ENCODE measurements around the gene GABBR1.

DNA sequence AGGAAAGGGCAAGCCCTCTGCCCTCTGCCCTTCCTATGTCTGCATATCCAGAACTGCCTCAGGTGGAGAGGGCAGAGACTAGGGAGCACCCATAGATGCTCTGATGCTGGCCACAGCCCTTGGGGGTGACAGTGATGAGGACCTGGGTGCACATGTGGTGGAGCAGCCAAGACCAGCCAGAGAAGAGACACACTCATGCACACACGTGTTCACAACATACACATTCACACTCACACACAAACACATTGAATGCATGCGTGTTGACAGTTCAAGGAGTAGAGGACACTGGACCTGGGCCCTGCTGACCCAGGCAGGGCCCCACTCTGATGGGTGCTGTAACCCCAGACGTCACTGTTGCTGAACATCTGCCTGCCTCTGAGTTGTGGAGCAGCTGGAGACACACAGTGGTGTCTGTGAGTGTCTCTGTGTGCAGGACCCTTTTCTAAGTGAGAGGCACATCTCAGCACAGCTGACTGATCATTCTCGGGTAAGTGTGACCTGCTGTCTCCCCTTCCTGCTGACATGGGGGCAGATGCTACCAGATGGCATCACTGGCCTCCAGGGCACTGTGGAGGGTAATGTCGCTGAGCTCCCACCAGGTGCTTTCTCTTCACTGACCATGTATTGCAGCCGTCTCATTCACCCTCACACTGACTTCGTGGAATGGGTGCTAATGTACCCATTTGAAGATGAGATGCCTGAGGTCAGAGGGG is 115.1 kb downstream of the GABBR1 start:
- TF ChIP-seq, protein P1, sequence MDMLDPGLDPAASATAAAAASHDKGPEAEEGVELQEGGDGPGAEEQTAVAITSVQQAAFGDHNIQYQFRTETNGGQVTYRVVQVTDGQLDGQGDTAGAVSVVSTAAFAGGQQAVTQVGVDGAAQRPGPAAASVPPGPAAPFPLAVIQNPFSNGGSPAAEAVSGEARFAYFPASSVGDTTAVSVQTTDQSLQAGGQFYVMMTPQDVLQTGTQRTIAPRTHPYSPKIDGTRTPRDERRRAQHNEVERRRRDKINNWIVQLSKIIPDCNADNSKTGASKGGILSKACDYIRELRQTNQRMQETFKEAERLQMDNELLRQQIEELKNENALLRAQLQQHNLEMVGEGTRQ (IDR thresholded peaks at IDR 0.05; ENCODE audit: borderline replicate concordance, low read depth, low read length), result no peak
- no peak for TF ChIP-seq POLR2AphosphoS5 (IDR thresholded peaks at IDR 0.05; ENCODE audit: low read depth, low read length)
- TF ChIP-seq, protein P2, sequence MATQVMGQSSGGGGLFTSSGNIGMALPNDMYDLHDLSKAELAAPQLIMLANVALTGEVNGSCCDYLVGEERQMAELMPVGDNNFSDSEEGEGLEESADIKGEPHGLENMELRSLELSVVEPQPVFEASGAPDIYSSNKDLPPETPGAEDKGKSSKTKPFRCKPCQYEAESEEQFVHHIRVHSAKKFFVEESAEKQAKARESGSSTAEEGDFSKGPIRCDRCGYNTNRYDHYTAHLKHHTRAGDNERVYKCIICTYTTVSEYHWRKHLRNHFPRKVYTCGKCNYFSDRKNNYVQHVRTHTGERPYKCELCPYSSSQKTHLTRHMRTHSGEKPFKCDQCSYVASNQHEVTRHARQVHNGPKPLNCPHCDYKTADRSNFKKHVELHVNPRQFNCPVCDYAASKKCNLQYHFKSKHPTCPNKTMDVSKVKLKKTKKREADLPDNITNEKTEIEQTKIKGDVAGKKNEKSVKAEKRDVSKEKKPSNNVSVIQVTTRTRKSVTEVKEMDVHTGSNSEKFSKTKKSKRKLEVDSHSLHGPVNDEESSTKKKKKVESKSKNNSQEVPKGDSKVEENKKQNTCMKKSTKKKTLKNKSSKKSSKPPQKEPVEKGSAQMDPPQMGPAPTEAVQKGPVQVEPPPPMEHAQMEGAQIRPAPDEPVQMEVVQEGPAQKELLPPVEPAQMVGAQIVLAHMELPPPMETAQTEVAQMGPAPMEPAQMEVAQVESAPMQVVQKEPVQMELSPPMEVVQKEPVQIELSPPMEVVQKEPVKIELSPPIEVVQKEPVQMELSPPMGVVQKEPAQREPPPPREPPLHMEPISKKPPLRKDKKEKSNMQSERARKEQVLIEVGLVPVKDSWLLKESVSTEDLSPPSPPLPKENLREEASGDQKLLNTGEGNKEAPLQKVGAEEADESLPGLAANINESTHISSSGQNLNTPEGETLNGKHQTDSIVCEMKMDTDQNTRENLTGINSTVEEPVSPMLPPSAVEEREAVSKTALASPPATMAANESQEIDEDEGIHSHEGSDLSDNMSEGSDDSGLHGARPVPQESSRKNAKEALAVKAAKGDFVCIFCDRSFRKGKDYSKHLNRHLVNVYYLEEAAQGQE (IDR thresholded peaks at IDR 0.05; ENCODE audit: low read depth, low read length), result no peak
- TF ChIP-seq TAF1 (IDR thresholded peaks at IDR 0.05; ENCODE audit: borderline replicate concordance, low read depth, low read length), result no peak
- TF ChIP-seq YY1 (IDR thresholded peaks at IDR 0.05; ENCODE audit: low read depth), result no peak
- TF ChIP-seq, protein P3, sequence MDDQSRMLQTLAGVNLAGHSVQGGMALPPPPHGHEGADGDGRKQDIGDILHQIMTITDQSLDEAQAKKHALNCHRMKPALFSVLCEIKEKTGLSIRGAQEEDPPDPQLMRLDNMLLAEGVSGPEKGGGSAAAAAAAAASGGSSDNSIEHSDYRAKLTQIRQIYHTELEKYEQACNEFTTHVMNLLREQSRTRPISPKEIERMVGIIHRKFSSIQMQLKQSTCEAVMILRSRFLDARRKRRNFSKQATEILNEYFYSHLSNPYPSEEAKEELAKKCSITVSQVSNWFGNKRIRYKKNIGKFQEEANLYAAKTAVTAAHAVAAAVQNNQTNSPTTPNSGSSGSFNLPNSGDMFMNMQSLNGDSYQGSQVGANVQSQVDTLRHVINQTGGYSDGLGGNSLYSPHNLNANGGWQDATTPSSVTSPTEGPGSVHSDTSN (IDR thresholded peaks at IDR 0.05), result no peak
- no peak for TF ChIP-seq GABPA (IDR thresholded peaks at IDR 0.05; ENCODE audit: low read depth)
- no peak for TF ChIP-seq TCF12 (IDR thresholded peaks at IDR 0.05)
- no peak for TF ChIP-seq CTCF (IDR thresholded peaks at IDR 0.05)
- TF ChIP-seq, protein P4, sequence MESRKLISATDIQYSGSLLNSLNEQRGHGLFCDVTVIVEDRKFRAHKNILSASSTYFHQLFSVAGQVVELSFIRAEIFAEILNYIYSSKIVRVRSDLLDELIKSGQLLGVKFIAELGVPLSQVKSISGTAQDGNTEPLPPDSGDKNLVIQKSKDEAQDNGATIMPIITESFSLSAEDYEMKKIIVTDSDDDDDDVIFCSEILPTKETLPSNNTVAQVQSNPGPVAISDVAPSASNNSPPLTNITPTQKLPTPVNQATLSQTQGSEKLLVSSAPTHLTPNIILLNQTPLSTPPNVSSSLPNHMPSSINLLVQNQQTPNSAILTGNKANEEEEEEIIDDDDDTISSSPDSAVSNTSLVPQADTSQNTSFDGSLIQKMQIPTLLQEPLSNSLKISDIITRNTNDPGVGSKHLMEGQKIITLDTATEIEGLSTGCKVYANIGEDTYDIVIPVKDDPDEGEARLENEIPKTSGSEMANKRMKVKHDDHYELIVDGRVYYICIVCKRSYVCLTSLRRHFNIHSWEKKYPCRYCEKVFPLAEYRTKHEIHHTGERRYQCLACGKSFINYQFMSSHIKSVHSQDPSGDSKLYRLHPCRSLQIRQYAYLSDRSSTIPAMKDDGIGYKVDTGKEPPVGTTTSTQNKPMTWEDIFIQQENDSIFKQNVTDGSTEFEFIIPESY (IDR thresholded peaks at IDR 0.05; ENCODE audit: borderline replicate concordance, low read depth), result no peak
- TF ChIP-seq, protein P5, sequence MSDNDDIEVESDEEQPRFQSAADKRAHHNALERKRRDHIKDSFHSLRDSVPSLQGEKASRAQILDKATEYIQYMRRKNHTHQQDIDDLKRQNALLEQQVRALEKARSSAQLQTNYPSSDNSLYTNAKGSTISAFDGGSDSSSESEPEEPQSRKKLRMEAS (IDR thresholded peaks at IDR 0.05; ENCODE audit: low read depth), result no peak
